ENCODE data around the gene ZDHHC24. TPM values are rescaled to one million over a fixed set of nuclear protein-coding genes. Genes with fewer than 3 reads are reported as not detected.
"Not testable (repeated sequence)": the region's sequence is repeated elsewhere in the genome, so short reads cannot be mapped to it uniquely, and the experiment has no call there.

Gene ZDHHC24
- total RNA-seq, 2 donors from 2014 or later = 24.9 to 37.8 TPM

- peaks cover 4% of the 10 kb centered on the region for H3K4me1 ChIP-seq (replicated peaks)
- DNase-seq (ENCODE audit: low spot score) = no peak
- TF ChIP-seq POLR2AphosphoS5 (IDR thresholded peaks at IDR 0.05) = no peak
- TF ChIP-seq CTCF (IDR thresholded peaks at IDR 0.05) = no peak
- no peak for TF ChIP-seq POLR2A (IDR thresholded peaks at IDR 0.05)
- no peak overlapping the region for H3K4me3 ChIP-seq
- intact Hi-C loops (cut with DNase I) = no loop called here
- no peak overlapping the region for H3K27ac ChIP-seq
- 39% methylated on average over 11 of the region's 11 CpGs for WGBS
- H3K27me3 ChIP-seq (replicated peaks; ENCODE audit: insufficient read depth) = no peaks in the 10 kb centered on the region
- no peaks in the 10 kb centered on the region for H3K9me3 ChIP-seq
- no peaks in the 10 kb centered on the region for H3K36me3 ChIP-seq
Observed at GRCh38 chr11:66548041-66548440, 2.2 kb upstream of the ZDHHC24 start.

- Histone ChIP-seq H3K9me3 (no peaks in the 10 kb centered on the region), H3K4me3 (no peak overlapping the region), H3K4me1 (replicated peaks) (peaks cover 4% of the 10 kb centered on the region), H3K27me3 (replicated peaks; ENCODE audit: insufficient read depth) (no peaks in the 10 kb centered on the region), H3K27ac (no peak overlapping the region), H3K36me3 (no peaks in the 10 kb centered on the region)
- TF ChIP-seq CTCF (IDR thresholded peaks at IDR 0.05) (no peak), POLR2A (IDR thresholded peaks at IDR 0.05) (no peak), POLR2AphosphoS5 (IDR thresholded peaks at IDR 0.05) (no peak)
- no peak for DNase-seq (ENCODE audit: low spot score)
- intact Hi-C loops (cut with DNase I) = no loop called here
- WGBS = 56% methylated on average over 5 of the region's 5 CpGs
Observed at GRCh38 chr11:66547662-66548009, 1.8 kb upstream of the ZDHHC24 start.

GRCh38 chr11:66546966-66547661, 1.3 kb upstream of the ZDHHC24 start:
- H3K27ac ChIP-seq = no peak overlapping the region

GRCh38 chr11:66546368-66546965, 619 bp upstream of the ZDHHC24 start, which contains the start of gene ACTN3:
Gene ACTN3, plus strand, starts transcription at chr11:66546903. Its CDS starts 35 bp downstream, at chr11:66546938.
- Histone ChIP-seq H3K27me3 (replicated peaks; ENCODE audit: insufficient read depth) (no peaks in the 10 kb centered on the region), H3K36me3 (no peaks in the 10 kb centered on the region), H3K27ac (peak within 1 kb of the TSS in 1 of 2 donors; percentile 55), H3K4me1 (replicated peaks) (peaks cover 4% of the 10 kb centered on the region), H3K4me3 (peak within 1 kb of the TSS; percentile 71 to 81), H3K9me3 (no peaks in the 10 kb centered on the region)
- 7% methylated on average over 36 of the region's 37 CpGs for WGBS
- DNase-seq (ENCODE audit: low spot score) = peak; percentile 19
- intact Hi-C loops (cut with DNase I) = no loop called here
- TF ChIP-seq POLR2AphosphoS5 (IDR thresholded peaks at IDR 0.05) = no peak
- TF ChIP-seq POLR2A (IDR thresholded peaks at IDR 0.05) = no peak
- TF ChIP-seq CTCF (IDR thresholded peaks at IDR 0.05) = no peak

More at GRCh38 chr11:66546966-66547661, 1.3 kb upstream of the ZDHHC24 start:
- DNase-seq (ENCODE audit: low spot score) = no peak
- TF ChIP-seq CTCF (IDR thresholded peaks at IDR 0.05) = no peak
- TF ChIP-seq POLR2AphosphoS5 (IDR thresholded peaks at IDR 0.05) = no peak
- TF ChIP-seq POLR2A (IDR thresholded peaks at IDR 0.05) = no peak
- 37% methylated on average over 18 of the region's 18 CpGs for WGBS
- no peak overlapping the region for H3K4me3 ChIP-seq
- peaks cover 4% of the 10 kb centered on the region for H3K4me1 ChIP-seq (replicated peaks)
- intact Hi-C loops (cut with DNase I) = no loop called here
- no peaks in the 10 kb centered on the region for H3K9me3 ChIP-seq
- no peaks in the 10 kb centered on the region for H3K27me3 ChIP-seq (replicated peaks; ENCODE audit: insufficient read depth)
- no peaks in the 10 kb centered on the region for H3K36me3 ChIP-seq

- H3K27ac ChIP-seq; H3K27me3 ChIP-seq (replicated peaks; ENCODE audit: insufficient read depth); H3K4me1 ChIP-seq (replicated peaks); H3K36me3 ChIP-seq; intact Hi-C loops (cut with DNase I); DNase-seq (ENCODE audit: low spot score); H3K9me3 ChIP-seq: not testable (repeated sequence)
- WGBS = 75% methylated on average over 14 of the region's 14 CpGs
- H3K4me3 ChIP-seq = peak overlapping the region in 1 of 2 donors; percentile 71
Observed at GRCh38 chr11:66544952-66545351, 896 bp downstream of the ZDHHC24 start.

Measured in prostate gland (tissue), 2 donors.